22Rv1 (cell line): ENCODE data around the gene AKT3.

Experiments
- ZFX ChIP-seq: fragments of 450-650 bp; IDR thresholded peaks from 2 replicates; pipeline ENCODE4 v1.6.1; 2017; ENCODE audit warnings: antibody characterized with exemption, borderline replicate concordance
- TF ChIP-seq, protein P1 (sequence below): fragments of 450-650 bp; IDR thresholded peaks from 2 replicates; pipeline ENCODE4 v1.5.1; 2017; ENCODE audit warnings: mild to moderate bottlenecking

DNA sequence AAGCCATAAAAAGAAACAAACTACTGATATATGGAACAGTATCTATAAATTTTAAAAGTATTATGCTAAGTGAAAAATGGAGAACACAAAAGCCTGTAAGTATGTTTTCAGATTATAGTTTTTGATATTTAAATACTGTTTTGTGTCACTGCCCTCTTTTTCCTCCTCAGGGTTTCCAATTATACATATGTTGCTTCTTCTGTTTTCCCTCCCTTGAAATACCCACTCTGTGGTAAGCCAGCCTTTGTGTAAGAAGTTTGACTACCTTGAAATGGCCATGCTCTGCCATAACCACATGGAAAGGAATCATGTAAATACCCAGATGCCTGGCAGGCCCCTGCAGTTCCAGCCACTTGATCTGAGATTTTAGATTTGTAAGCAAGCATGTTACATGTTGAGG lies 248.3 kb downstream of the AKT3 start:
- TF ChIP-seq, protein P1, sequence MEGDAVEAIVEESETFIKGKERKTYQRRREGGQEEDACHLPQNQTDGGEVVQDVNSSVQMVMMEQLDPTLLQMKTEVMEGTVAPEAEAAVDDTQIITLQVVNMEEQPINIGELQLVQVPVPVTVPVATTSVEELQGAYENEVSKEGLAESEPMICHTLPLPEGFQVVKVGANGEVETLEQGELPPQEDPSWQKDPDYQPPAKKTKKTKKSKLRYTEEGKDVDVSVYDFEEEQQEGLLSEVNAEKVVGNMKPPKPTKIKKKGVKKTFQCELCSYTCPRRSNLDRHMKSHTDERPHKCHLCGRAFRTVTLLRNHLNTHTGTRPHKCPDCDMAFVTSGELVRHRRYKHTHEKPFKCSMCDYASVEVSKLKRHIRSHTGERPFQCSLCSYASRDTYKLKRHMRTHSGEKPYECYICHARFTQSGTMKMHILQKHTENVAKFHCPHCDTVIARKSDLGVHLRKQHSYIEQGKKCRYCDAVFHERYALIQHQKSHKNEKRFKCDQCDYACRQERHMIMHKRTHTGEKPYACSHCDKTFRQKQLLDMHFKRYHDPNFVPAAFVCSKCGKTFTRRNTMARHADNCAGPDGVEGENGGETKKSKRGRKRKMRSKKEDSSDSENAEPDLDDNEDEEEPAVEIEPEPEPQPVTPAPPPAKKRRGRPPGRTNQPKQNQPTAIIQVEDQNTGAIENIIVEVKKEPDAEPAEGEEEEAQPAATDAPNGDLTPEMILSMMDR, result no peak
- no peak for TF ChIP-seq ZFX
